ENCODE data around the gene GABRE. TPM values are rescaled to one million over a fixed set of nuclear protein-coding genes. Genes with fewer than 3 reads are reported as not detected.
"Not testable (repeated sequence)": the region's sequence is repeated elsewhere in the genome, so short reads cannot be mapped to it uniquely, and the experiment has no call there.

The GABRE gene
- total RNA-seq, 4 donors from 2014 or later, result 3.3 to 8.3 (median 4.4) TPM

DNA sequence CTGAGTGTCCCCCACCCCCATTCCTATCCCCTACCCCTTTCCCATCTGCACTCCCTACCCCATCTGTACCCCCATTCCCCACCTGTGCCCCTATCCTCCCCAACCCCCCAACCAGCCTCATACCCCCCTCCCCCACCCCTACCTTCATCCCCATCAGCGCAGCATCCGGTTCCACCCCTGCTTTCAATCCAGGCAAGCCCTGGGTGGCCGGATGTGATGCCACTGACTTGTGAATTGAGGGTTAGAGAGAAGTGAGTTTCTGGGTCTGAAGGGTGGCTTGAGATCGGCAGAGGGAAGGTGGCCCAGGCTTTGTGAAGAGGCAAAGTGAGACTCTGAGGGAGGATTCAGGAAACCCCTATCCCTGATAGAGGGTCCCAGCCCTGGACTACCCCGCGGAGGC, 53.9 kb downstream of the GABRE start:
- intact Hi-C loops (cut with DNase I), result no loop called here
- H3K27me3 ChIP-seq, result no peaks in the 10 kb centered on the region
- H3K4me1 ChIP-seq, result no peaks in the 10 kb centered on the region
- WGBS, result 68% methylated on average over 6 of the region's 6 CpGs
- no peak overlapping the region for H3K27ac ChIP-seq (replicated peaks in 1 of 4)
- H3K9me3 ChIP-seq, result no peaks in the 10 kb centered on the region
- no peak for DNase-seq (ENCODE audit: extremely low spot score)
- TF ChIP-seq EP300 (IDR thresholded peaks at IDR 0.05), result no peak
- TF ChIP-seq, protein P1, sequence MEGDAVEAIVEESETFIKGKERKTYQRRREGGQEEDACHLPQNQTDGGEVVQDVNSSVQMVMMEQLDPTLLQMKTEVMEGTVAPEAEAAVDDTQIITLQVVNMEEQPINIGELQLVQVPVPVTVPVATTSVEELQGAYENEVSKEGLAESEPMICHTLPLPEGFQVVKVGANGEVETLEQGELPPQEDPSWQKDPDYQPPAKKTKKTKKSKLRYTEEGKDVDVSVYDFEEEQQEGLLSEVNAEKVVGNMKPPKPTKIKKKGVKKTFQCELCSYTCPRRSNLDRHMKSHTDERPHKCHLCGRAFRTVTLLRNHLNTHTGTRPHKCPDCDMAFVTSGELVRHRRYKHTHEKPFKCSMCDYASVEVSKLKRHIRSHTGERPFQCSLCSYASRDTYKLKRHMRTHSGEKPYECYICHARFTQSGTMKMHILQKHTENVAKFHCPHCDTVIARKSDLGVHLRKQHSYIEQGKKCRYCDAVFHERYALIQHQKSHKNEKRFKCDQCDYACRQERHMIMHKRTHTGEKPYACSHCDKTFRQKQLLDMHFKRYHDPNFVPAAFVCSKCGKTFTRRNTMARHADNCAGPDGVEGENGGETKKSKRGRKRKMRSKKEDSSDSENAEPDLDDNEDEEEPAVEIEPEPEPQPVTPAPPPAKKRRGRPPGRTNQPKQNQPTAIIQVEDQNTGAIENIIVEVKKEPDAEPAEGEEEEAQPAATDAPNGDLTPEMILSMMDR (IDR thresholded peaks at IDR 0.05), result no peak
- TF ChIP-seq POLR2A (IDR thresholded peaks at IDR 0.05; ENCODE audit: low read depth), result no peak
- no peak for TF ChIP-seq POLR2AphosphoS5 (IDR thresholded peaks at IDR 0.05)
- H3K4me3 ChIP-seq, result no peak overlapping the region
- H3K36me3 ChIP-seq, result no peaks in the 10 kb centered on the region

DNA sequence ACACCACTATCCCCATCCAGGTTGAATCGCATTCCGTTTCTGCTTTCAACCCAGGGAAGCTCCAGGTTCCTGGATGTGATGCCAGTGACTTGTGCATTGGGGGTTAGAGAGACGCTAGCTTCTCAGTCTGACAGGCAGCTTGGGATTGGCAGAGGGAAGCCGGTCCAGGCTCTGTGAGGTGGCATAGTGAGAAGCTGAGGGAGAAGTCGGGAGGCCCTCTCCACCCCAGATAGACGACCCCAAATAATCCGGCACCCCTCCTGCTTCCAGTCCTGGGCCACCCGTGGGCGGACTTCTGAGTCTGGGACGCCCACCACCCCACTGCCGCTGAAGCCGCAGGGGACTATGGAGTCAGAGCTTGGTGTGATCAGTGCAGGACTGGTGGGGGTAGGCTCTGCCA, 54.4 kb downstream of the GABRE start:
- intact Hi-C loops (cut with DNase I), result no loop called here
- no peak for TF ChIP-seq POLR2AphosphoS5 (IDR thresholded peaks at IDR 0.05)
- TF ChIP-seq, protein P1 (IDR thresholded peaks at IDR 0.05), result no peak
- H3K27me3 ChIP-seq, result no peaks in the 10 kb centered on the region
- H3K4me1 ChIP-seq, result no peaks in the 10 kb centered on the region
- WGBS, result 89% methylated on average over 12 of the region's 12 CpGs
- H3K9me3 ChIP-seq, result no peaks in the 10 kb centered on the region
- H3K27ac ChIP-seq (replicated peaks in 1 of 4), result no peak overlapping the region
- no peak for DNase-seq (ENCODE audit: extremely low spot score)
- H3K4me3 ChIP-seq, result no peak overlapping the region
- no peaks in the 10 kb centered on the region for H3K36me3 ChIP-seq

DNA sequence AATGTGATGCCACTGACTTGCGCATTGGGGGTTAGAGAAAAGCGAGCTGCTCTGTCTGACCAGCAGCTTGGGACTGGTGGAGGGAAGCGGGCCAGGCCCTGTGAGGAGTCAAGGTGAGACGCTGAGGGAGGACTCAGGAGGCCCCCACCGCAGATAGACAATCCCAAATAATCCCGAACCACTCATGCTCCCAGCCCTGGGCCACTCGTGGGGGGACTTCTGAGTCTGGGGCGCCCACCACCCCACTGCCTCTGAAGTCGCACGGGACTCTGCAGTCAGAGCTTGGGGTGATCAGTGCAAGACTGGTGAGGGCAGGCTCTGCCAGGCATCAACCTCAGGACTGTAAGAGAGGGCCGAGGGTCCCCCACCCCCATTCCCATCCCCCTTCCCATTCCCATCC, 54.9 kb downstream of the GABRE start:
- WGBS, result 95% methylated on average over 9 of the region's 11 CpGs
- TF ChIP-seq, protein P1 (IDR thresholded peaks at IDR 0.05), result no peak
- no peak for TF ChIP-seq EP300 (IDR thresholded peaks at IDR 0.05)
- TF ChIP-seq POLR2AphosphoS5 (IDR thresholded peaks at IDR 0.05), result no peak
- no peak for TF ChIP-seq POLR2A (IDR thresholded peaks at IDR 0.05; ENCODE audit: low read depth)
- no peaks in the 10 kb centered on the region for H3K36me3 ChIP-seq
- no peak for DNase-seq (ENCODE audit: extremely low spot score)
- no peaks in the 10 kb centered on the region for H3K9me3 ChIP-seq
- no peak overlapping the region for H3K4me3 ChIP-seq
- H3K27ac ChIP-seq (replicated peaks in 1 of 4), result no peak overlapping the region
- intact Hi-C loops (cut with DNase I), result no loop called here
- H3K4me1 ChIP-seq, result no peaks in the 10 kb centered on the region
- no peaks in the 10 kb centered on the region for H3K27me3 ChIP-seq

DNA sequence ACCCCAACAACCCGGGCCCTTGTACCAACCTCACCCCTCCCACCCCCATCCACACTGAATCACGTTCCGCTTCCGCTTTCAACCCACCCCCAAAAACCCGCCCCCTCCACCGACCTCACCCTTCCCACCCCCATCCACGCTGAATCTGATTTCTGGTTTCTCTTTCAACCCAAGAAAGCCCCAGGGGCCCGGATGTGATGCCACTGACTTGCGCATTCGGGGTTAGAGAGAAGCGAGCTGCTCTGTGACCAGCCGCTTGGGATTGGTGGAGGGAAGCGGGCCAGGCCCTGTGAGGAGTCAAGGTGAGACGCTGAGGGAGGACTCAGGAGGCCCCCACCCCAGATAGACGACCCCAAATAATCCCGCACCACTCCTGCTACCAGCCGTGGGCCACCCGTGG, 55.7 kb downstream of the GABRE start:
- H3K27ac ChIP-seq (replicated peaks in 1 of 4); H3K9me3 ChIP-seq; H3K36me3 ChIP-seq; H3K4me1 ChIP-seq; H3K4me3 ChIP-seq; intact Hi-C loops (cut with DNase I); DNase-seq (ENCODE audit: extremely low spot score); H3K27me3 ChIP-seq: not testable (repeated sequence)
- 100% methylated on average over 1 of the region's 18 CpGs for WGBS

DNA sequence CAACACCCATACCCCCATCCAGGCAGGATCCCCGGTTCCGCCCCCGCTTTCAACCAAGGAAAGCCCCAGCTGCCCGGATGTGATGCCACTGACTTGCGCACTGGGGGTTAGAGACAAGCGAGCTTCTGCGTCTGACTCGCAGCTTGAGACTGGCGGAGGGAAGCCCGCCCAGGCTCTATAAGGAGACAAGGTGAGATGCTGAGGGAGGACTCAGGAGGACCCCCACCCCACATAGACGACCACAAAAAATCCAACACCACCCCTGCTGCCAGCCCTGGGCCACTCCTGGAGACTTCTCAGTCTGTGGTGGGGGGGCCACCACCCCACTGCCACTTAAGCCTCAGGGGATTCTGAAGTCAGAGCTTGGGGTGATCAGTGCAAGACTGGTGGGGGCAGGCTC, 61.7 kb downstream of the GABRE start, which contains the start of gene MAGEA4:
Gene MAGEA4 (plus strand): TSS at position 110 of the 400 bp plus-strand sequence. CDS start 10,776 bp downstream, outside the sequence.
- H3K4me3 ChIP-seq, result no peak within 1 kb of the TSS
- no peaks in the 10 kb centered on the region for H3K27me3 ChIP-seq
- H3K4me1 ChIP-seq, result no peaks in the 10 kb centered on the region
- no CpG with 5 or more reads among the region's 11 CpGs for WGBS
- no peak for DNase-seq (ENCODE audit: extremely low spot score)
- H3K27ac ChIP-seq (replicated peaks in 1 of 4), result no peak within 1 kb of the TSS
- no peaks in the 10 kb centered on the region for H3K9me3 ChIP-seq
- no peaks in the 10 kb centered on the region for H3K36me3 ChIP-seq
- no peak for TF ChIP-seq EP300 (IDR thresholded peaks at IDR 0.05)
- no peak for TF ChIP-seq POLR2AphosphoS5 (IDR thresholded peaks at IDR 0.05)
- TF ChIP-seq, protein P1 (IDR thresholded peaks at IDR 0.05), result no peak
- intact Hi-C loops (cut with DNase I), result no loop called here
